Putamen (tissue), 1 donor: Measurements from ENCODE around the gene FUT8.

Experiments
- DNase-seq: peaks from one replicate; pipeline ENCODE4 v3.0.0-alpha.2; 2016; ENCODE audit warnings: low spot score

Gene FUT8

GRCh38 chr14:65495196-65495595 is 82.7 kb downstream of the FUT8 start:
- DNase-seq, result no peak

GRCh38 chr14:65496178-65496993 is 83.9 kb downstream of the FUT8 start:
- DNase-seq, result no peak

- DNase-seq, result no peak
Observed at GRCh38 chr14:65499138-65499537, 86.6 kb downstream of the FUT8 start.

GRCh38 chr14:65500075-65500474 is 87.5 kb downstream of the FUT8 start:
- no peak for DNase-seq

GRCh38 chr14:65501328-65501727 is 88.8 kb downstream of the FUT8 start:
- no peak for DNase-seq

GRCh38 chr14:65502676-65503124 is 90.2 kb downstream of the FUT8 start:
- DNase-seq, result no peak

GRCh38 chr14:65503771-65504170 is 91.2 kb downstream of the FUT8 start:
- DNase-seq, result no peak

- no peak for DNase-seq
Observed at GRCh38 chr14:65506801-65507200, 94.3 kb downstream of the FUT8 start.

- DNase-seq, result no peak
Observed at GRCh38 chr14:65509842-65510241, 97.3 kb downstream of the FUT8 start.

GRCh38 chr14:65513671-65514070 is 101.1 kb downstream of the FUT8 start:
- DNase-seq, result no peak

- DNase-seq, result no peak
Observed at GRCh38 chr14:65517635-65518542, 105.4 kb downstream of the FUT8 start.

GRCh38 chr14:65528069-65528468 is 115.5 kb downstream of the FUT8 start:
- no peak for DNase-seq

GRCh38 chr14:65531148-65531547 is 118.6 kb downstream of the FUT8 start:
- DNase-seq, result no peak

- no peak for DNase-seq
Observed at GRCh38 chr14:65533736-65534404, 121.3 kb downstream of the FUT8 start.

- no peak for DNase-seq
Observed at GRCh38 chr14:65536781-65537423, 124.4 kb downstream of the FUT8 start.

GRCh38 chr14:65548878-65549277 is 136.3 kb downstream of the FUT8 start:
- DNase-seq, result no peak

GRCh38 chr14:65549429-65549828 is 136.9 kb downstream of the FUT8 start:
- no peak for DNase-seq

GRCh38 chr14:65550779-65551643 is 138.5 kb downstream of the FUT8 start:
- DNase-seq, result no peak

GRCh38 chr14:65552724-65553123 is 140.2 kb downstream of the FUT8 start:
- no peak for DNase-seq

GRCh38 chr14:65554837-65555236 is 142.3 kb downstream of the FUT8 start:
- no peak for DNase-seq

GRCh38 chr14:65555358-65555757 is 142.8 kb downstream of the FUT8 start:
- DNase-seq, result no peak
